ENCODE measurements around the gene MAP3K4. TPM values are rescaled to one million over a fixed set of nuclear protein-coding genes. Genes with fewer than 3 reads are reported as not detected.

MAP3K4 gene
- total and polyA plus RNA-seq, 2 of the 8 experiments (the other 6 are each of a cell fraction or from before 2014, with no cell fraction given): 16.6 to 51.6 TPM

DNA sequence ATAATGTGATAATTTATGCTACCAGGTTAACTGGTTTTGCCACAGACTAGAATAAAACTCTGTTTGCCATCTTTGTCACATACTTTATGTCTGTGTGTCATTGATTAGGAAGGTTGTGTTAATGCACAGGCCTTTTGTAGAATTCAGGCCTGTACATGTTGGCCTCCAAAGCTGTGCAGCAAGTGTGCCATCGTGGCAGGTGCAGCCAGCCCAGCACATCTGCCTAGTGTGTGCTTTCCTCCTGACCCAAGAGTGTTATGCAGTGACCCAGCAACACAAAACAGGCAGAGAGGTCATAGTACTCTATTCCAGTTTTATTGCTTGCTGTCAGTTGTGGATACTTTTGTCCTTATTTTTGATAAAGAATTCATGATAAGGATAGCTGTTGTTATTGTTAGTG, 3.7 kb downstream of the MAP3K4 start:
- Histone ChIP-seq H2BK5ac (ENCODE audit: low read depth, low read length) (no peak overlapping the region), H2BK12ac (ENCODE audit: low read depth, low read length) (no peak overlapping the region), H3K4me2 (ENCODE audit: insufficient read depth in 1 of 2, low read depth in 2 of 2, low read length in 2 of 2) (no peak overlapping the region), H3K79me1 (ENCODE audit: low read depth, low read length) (peaks cover 7% of the 10 kb centered on the region), H3K36me3 (ENCODE audit: control insufficient read depth in 2 of 4, insufficient read depth in 4 of 4, low read length in 3 of 4) (no peaks in the 10 kb centered on the region; a peak in 2 of 8 replicates), H3K9ac (replicated peaks in 1 of 4; ENCODE audit: extremely low read depth in 1 of 4, low read depth in 3 of 4, low read length in 3 of 4) (no peak overlapping the region), H2BK120ac (replicated peaks; ENCODE audit: low read depth, low read length) (no peak overlapping the region), H3K56ac (replicated peaks; ENCODE audit: insufficient read length, low read depth, low read length) (no peak overlapping the region), H3K27me3 (replicated peaks in 1 of 4; ENCODE audit: control insufficient read depth in 3 of 4, extremely low read depth in 1 of 4, insufficient read depth in 3 of 4, low read length in 3 of 4) (no peaks in the 10 kb centered on the region; a peak in 1 of 7 replicates), H3K4me3 (ENCODE audit: extremely low read depth in 1 of 4, insufficient read depth in 2 of 4, low read depth in 3 of 4, low read length in 4 of 4) (no peak overlapping the region), H2AFZ (ENCODE audit: low read length) (no peak overlapping the region), H2BK20ac (ENCODE audit: low read length) (no peak overlapping the region), H3K79me2 (ENCODE audit: control insufficient read depth in 1 of 2, insufficient read depth in 2 of 2, low read length in 2 of 2) (peaks cover 14 to 79% of the 10 kb centered on the region in 2 experiments), H3K18ac (ENCODE audit: extremely low read depth, low read length) (no peak overlapping the region), H3K4me1 (replicated peaks in 1 of 4; ENCODE audit: control insufficient read depth in 3 of 4, insufficient read depth in 4 of 4, low read length in 3 of 4) (peaks cover 0 to 6% (median 0%) of the 10 kb centered on the region in 4 experiments; a peak in 1 of 7 replicates), H3K9me3 (ENCODE audit: insufficient read depth in 2 of 2, low read depth in 1 of 2, low read length in 1 of 2) (no peaks in the 10 kb centered on the region), H2AK5ac (ENCODE audit: low read depth, low read length) (0 out of 2 replicates have a peak overlapping the region, but pooled peaks have one; percentile 40), H4K5ac (ENCODE audit: insufficient read length, low read depth, low read length) (no peak overlapping the region), H3K23me2 (ENCODE audit: low read depth, low read length) (peaks cover 3% of the 10 kb centered on the region), H3K4ac (replicated peaks; ENCODE audit: insufficient read length, low read depth, low read length) (no peak overlapping the region), H4K20me1 (replicated peaks in 1 of 2; ENCODE audit: control insufficient read depth in 1 of 2, insufficient read depth in 2 of 2, low read length in 2 of 2) (peaks cover 1 to 16% of the 10 kb centered on the region in 2 experiments), H2BK15ac (ENCODE audit: low read length) (no peak overlapping the region), H3K14ac (ENCODE audit: insufficient read length) (no peak overlapping the region), H4K91ac (replicated peaks; ENCODE audit: insufficient read length, low read length) (no peak overlapping the region), H4K8ac (ENCODE audit: extremely low read depth, insufficient read depth, low read length) (no peak overlapping the region), H3K27ac (ENCODE audit: low read depth, low read length) (no peak overlapping the region), H3K23ac (ENCODE audit: insufficient read length) (no peak overlapping the region)
- FAIRE-seq: no peak
- 100% methylated on average over 1 of the region's 1 CpG; no CpG with 5 or more reads in 1 of the 2 experiments for WGBS, 2 experiments (ENCODE audit: extremely low coverage in 1 of 2, insufficient coverage in 1 of 2, insufficient read length in 1 of 2, insufficient replicate concordance in 2 of 2, low coverage in 1 of 2, low lambda C conversion rate in 2 of 2, missing lambda C conversion rate in 1 of 2)
- ChIA-PET POLR2A (ENCODE audit: partially characterized antibody) (no interaction called here), CTCF (ENCODE audit: partially characterized antibody) (interaction anchor here (1.0 to 2.2 kb wide), 2 partner anchors 13 to 65 kb away, joined by 5 to 7 read pairs; no protein-coding TSS in a partner anchor)
- no peak for DNase-seq (ENCODE audit: low read depth in 1 of 2, low spot score in 2 of 2)
- TF ChIP-seq, protein P1, sequence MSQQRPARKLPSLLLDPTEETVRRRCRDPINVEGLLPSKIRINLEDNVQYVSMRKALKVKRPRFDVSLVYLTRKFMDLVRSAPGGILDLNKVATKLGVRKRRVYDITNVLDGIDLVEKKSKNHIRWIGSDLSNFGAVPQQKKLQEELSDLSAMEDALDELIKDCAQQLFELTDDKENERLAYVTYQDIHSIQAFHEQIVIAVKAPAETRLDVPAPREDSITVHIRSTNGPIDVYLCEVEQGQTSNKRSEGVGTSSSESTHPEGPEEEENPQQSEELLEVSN (IDR thresholded peaks at IDR 0.05): no peak
- TF ChIP-seq CEBPB (IDR thresholded peaks at IDR 0.05; ENCODE audit: low read depth, low read length): no peak
- TF ChIP-seq BRCA1 (IDR thresholded peaks at IDR 0.05; ENCODE audit: low read depth, low read length): no peak
- no peak for TF ChIP-seq FOSL1 (IDR thresholded peaks at IDR 0.05; ENCODE audit: insufficient read depth, low read depth, low read length)
